GM21447 (cell line): ENCODE results near the gene TMC1.
"Not testable (repeated sequence)": the region's sequence is repeated elsewhere in the genome, so short reads cannot be mapped to it uniquely, and the experiment has no call there.

Source experiments
- ATAC-seq: cut with Tn5 transposase; IDR thresholded peaks from one replicate; pipeline ENCODE4 v1.9.1; 2021; ENCODE audit not compliant: unreplicated experiment

The TMC1 gene

DNA sequence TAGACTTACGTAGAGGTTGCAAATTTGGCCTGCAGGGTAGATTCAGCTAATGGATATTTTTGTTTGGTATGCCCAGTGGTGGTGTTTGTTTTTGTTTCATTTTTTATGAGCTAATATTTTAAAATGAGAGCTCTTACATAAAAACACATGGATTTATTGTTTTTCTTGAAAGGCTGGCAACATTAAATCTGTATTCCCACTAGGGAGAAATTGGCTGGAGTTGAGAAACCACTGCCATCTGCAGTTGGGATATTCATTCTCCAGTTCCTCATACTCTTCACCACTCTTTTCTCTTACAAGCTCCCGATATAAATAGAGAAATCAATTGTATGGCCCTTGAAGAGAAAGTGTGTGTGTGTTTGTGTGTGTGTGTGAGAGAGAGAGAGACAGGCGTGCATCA lies 288.2 kb downstream of the TMC1 start:
- ATAC-seq = no peak

DNA sequence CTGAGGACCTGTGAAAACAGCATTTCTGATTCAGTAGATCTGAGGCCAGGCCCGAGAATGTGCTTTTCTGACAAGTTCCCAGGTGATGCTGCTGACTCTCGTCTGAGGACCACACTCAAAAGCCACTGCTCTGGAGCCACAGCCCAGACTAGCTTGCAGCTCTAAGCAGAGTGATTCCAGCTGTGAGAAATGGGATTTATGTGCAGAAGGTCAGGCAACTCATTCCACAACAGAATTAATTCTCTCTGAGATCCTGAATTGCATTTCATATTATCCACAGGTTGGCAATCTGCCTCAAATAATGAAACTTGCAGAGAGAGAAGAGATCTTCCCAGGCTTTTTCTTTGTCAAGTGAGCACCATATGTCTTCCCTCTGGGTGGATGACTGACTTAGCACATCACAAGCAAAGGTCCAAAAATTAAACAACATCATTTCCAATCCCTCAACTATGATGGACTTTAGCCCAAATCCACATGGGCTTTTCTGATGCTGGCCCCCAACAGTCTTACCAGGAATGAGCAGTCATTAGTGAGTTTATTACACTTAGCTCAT lies 291.2 kb downstream of the TMC1 start:
- no peak for ATAC-seq

- no peak for ATAC-seq
Observed at GRCh38 chr9:72813544-72813943, 292.1 kb downstream of the TMC1 start.

DNA sequence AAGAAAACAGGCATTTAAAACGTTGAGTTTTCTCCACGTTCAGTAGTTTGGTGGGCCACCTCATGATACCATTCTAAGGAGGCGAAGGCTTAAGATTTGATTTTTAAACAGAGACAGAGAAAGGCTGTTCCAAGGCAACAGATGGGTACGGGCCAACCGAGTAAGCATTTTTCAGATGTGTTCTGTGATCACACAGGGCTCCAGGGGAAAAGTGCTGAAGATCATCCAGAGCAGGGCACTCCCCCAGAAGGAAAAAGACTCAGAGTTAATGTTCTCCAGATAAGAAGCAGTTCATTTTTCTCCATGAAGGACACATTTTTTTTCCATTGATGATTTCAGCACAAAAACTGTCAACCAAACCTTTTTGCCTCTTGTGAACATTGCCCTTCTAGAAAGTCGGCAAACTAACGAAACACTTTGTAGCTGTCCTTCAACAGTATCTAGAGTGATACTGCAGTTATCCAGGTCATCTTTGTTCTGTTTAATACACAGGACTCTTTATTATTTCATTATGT lies 292.7 kb downstream of the TMC1 start:
- no peak for ATAC-seq

DNA sequence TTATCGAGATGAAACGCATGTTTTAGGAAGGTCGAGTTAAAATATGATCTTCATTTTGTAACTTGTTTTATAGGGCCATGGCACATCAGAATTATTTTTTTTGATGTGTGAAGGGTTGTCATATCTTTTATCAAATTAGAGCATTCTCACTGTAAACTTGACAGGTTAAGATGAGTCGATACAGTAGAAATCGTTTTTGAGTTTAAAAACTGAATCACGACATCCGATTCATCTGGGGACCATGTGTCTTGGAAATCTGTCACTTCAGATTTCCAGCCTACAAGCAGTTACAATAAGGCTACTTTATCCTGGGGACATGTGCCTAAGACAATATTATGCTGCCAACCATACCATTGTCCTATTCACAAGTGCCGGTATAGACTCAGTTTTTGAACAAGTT lies 295.3 kb downstream of the TMC1 start:
- ATAC-seq = no peak

- ATAC-seq = no peak
Observed at GRCh38 chr9:72817413-72817812, 296.0 kb downstream of the TMC1 start.

DNA sequence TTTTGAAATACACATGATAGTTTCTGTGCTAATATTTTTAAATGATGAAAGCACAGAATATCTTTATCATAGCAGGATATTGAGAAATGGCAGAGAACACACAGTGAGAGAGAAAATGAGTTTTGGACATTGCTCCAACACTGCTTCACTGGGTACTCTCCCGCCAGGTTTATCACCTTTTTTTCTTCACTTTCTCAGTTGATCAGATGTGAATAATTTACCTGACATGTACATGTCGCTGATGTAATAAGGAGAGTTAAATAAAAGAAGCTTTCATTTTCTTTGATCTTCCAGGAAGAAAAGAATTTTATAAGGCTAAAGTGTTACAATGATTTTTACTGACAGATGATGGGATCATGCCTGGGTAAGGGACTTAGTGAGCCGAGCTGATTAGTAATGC lies 297.0 kb downstream of the TMC1 start:
- no peak for ATAC-seq

- no peak for ATAC-seq
Observed at GRCh38 chr9:72823971-72824370, 302.6 kb downstream of the TMC1 start.

GRCh38 chr9:72826996-72827949 lies 305.9 kb downstream of the TMC1 start:
- ATAC-seq = no peak

DNA sequence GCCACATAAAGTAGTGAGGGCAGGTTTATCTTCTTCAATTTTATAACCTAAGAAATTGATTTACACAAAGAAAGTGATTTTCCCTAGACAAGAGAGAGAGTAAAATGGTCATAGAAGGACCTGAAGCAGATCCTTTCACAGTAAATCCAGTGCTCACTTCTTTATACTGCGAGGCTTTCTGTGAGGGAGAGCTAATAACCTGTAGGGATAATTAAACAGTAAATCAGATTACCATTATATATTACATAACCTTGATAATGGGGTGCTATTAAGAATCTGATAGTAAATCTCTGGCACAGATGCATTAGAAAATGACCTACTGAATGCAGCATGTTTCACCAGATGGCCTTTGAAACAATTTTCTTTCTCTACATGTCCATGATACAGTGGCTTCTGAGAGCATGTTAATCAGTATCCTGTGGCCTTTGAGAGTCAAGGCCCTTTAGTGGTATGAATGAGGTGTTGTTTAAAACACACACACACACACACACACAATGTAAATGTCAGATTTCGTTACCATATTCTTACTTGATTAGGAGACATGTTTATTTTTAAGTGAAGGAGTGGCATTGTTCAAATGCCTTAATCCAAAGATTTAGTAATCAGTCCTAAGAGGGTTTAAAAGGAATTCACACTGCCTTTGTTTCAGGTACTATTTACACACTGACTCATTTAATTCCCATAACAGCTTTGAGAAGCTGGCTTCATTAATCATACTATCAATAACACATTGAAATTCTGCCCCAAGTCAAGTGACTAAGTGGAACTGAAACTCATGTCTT lies 306.7 kb downstream of the TMC1 start:
- ATAC-seq = no peak

DNA sequence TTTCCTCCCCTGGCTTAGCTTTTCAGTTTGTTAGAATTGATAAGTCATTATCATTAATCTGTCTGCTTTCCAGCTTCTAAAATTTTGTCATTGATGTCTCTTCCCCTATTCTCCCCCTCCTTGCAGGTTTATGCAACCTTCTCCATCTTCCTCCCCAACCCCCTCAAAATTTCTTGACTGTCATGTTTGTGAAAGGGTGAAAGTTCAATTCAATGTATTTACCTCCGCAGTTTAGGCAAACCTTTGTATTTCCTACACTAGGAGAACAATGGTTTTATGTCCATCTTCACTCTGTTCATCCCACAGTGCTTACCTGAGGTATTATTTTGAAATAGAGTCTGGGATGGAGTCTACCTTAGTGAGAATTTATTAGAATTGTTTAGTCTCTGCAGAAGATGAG lies 313.6 kb downstream of the TMC1 start:
- no peak for ATAC-seq

DNA sequence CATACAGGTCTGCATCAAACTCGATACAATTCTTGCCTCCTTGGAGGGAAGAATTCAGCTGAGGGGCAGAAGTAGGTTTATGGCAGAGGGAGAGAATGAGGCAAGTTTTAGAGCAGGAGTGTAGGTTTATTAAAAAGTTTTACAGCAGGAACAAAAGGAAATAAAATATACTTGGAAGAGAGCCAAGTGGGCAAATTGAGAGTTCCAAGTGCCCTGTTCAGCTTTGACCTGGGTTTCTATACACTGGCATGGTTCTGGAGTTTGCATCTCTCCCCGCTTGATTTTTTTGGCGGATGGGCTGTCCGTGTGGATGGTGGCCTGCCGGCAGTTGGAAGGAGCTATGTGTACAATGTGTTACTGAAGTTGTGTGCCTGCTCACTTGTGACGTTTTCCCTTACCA lies 315.4 kb downstream of the TMC1 start:
- ATAC-seq = no peak

DNA sequence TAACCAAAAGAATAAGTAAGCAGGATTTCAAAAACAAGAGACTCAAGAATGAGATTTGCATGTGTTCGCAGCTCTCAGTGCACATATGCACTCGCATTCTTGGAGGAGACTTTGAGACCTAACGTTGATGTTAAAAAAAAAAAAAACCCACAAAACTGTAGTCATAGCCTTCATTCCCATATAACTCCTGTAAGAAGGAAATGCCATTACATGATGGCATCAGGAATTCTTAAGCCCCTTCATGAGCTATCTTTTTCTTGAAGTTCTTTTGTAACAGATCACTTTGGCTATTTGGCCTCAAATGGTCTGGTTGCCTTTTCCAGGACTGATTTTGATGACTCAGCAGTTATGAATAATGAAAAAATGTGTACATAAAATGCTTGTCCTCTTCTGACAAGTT lies 317.7 kb downstream of the TMC1 start:
- ATAC-seq = no peak

- no peak for ATAC-seq
Observed at GRCh38 chr9:72843520-72844439, 322.4 kb downstream of the TMC1 start.

- ATAC-seq = no peak
Observed at GRCh38 chr9:72844440-72844768, 323.0 kb downstream of the TMC1 start.

GRCh38 chr9:72845052-72845451 lies 323.6 kb downstream of the TMC1 start:
- not testable (repeated sequence) for ATAC-seq

DNA sequence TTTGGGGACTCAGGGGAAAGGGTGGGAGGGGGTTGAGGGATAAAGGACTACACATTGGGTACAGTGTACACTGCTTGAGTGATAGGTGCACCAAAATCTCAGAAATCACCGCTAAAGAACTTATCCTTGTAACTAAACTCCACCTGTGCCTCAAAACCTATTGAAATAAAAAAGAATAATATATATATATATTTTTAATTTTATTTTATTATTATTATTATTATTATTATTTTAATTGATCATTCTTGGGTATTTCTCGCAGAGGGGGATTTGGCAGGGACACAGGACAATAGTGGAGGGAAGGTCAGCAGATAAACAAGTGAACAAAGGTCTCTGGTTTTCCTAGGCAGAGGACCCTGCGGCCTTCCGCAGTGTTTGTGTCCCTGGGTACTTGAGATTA lies 328.8 kb downstream of the TMC1 start:
- not testable (repeated sequence) for ATAC-seq

GRCh38 chr9:72855321-72855720 lies 333.9 kb downstream of the TMC1 start:
- no peak for ATAC-seq

GRCh38 chr9:72855890-72856523 lies 334.6 kb downstream of the TMC1 start:
- ATAC-seq = no peak

- ATAC-seq = no peak
Observed at GRCh38 chr9:72856972-72857623, 335.7 kb downstream of the TMC1 start.
